ENCODE results near the gene VTI1A.
A peak's percentile ranks its signal among the peaks of the same experiment; 100 is the strongest.
"Not testable (repeated sequence)": the region's sequence is repeated elsewhere in the genome, so short reads cannot be mapped to it uniquely, and the experiment has no call there.

VTI1A gene

GRCh38 chr10:112434988-112435619 lies 11.9 kb upstream of the VTI1A start:
- peaks cover 4% of the 10 kb centered on the region for H3K4me1 Mint-ChIP-seq (ENCODE audit: low read depth)
- H3K27me3 Mint-ChIP-seq: no peaks in the 10 kb centered on the region
- peaks cover 5% of the 10 kb centered on the region for H3K36me3 Mint-ChIP-seq
- no peak overlapping the region for H3K4me3 Mint-ChIP-seq
- no peak overlapping the region for H3K27ac Mint-ChIP-seq
- no peaks in the 10 kb centered on the region for H3K9me3 Mint-ChIP-seq (ENCODE audit: low read depth)

GRCh38 chr10:112438356-112438755 lies 8.7 kb upstream of the VTI1A start:
- H3K27me3 Mint-ChIP-seq: no peaks in the 10 kb centered on the region
- no peaks in the 10 kb centered on the region for H3K9me3 Mint-ChIP-seq (ENCODE audit: low read depth)
- H3K36me3 Mint-ChIP-seq: peaks cover 6% of the 10 kb centered on the region
- peaks cover 19% of the 10 kb centered on the region for H3K4me1 Mint-ChIP-seq (ENCODE audit: low read depth)
- no peak overlapping the region for H3K27ac Mint-ChIP-seq
- no peak overlapping the region for H3K4me3 Mint-ChIP-seq

- no peaks in the 10 kb centered on the region for H3K27me3 Mint-ChIP-seq
- no peak overlapping the region for H3K4me3 Mint-ChIP-seq
- H3K27ac Mint-ChIP-seq: peak overlapping the region; percentile 64
- peaks cover 2% of the 10 kb centered on the region for H3K36me3 Mint-ChIP-seq
- H3K9me3 Mint-ChIP-seq (ENCODE audit: low read depth): no peaks in the 10 kb centered on the region
- peaks cover 40% of the 10 kb centered on the region for H3K4me1 Mint-ChIP-seq (ENCODE audit: low read depth)
These were observed 5.5 kb upstream of the VTI1A start for GRCh38 chr10:112441520-112441919.

GRCh38 chr10:112442063-112442462 lies 5.0 kb upstream of the VTI1A start:
- Mint-ChIP-seq H3K9me3 (ENCODE audit: low read depth) (no peaks in the 10 kb centered on the region), H3K27me3 (no peaks in the 10 kb centered on the region), H3K36me3 (peaks cover 2% of the 10 kb centered on the region), H3K4me1 (ENCODE audit: low read depth) (peaks cover 40% of the 10 kb centered on the region), H3K4me3 (no peak overlapping the region), H3K27ac (peak overlapping the region; percentile 64)

- peaks cover 67% of the 10 kb centered on the region for H3K4me1 Mint-ChIP-seq (ENCODE audit: low read depth)
- H3K9me3 Mint-ChIP-seq (ENCODE audit: low read depth): no peaks in the 10 kb centered on the region
- H3K4me3 Mint-ChIP-seq: peak overlapping the region; percentile 96
- H3K36me3 Mint-ChIP-seq: peaks cover 4% of the 10 kb centered on the region
- no peaks in the 10 kb centered on the region for H3K27me3 Mint-ChIP-seq
- H3K27ac Mint-ChIP-seq: peak overlapping the region; percentile 95
These were observed 760 bp upstream of the VTI1A start for GRCh38 chr10:112446055-112446854.

GRCh38 chr10:112447620-112447928 lies 559 bp downstream of the VTI1A start:
- no peaks in the 10 kb centered on the region for H3K27me3 Mint-ChIP-seq
- peak overlapping the region; percentile 96 for H3K4me3 Mint-ChIP-seq
- peak overlapping the region; percentile 95 for H3K27ac Mint-ChIP-seq
- no peaks in the 10 kb centered on the region for H3K9me3 Mint-ChIP-seq (ENCODE audit: low read depth)
- H3K4me1 Mint-ChIP-seq (ENCODE audit: low read depth): peaks cover 63% of the 10 kb centered on the region
- H3K36me3 Mint-ChIP-seq: peaks cover 6% of the 10 kb centered on the region

- H3K4me1 Mint-ChIP-seq (ENCODE audit: low read depth): peaks cover 63% of the 10 kb centered on the region
- peaks cover 6% of the 10 kb centered on the region for H3K36me3 Mint-ChIP-seq
- no peaks in the 10 kb centered on the region for H3K9me3 Mint-ChIP-seq (ENCODE audit: low read depth)
- H3K4me3 Mint-ChIP-seq: peak overlapping the region; percentile 96
- H3K27ac Mint-ChIP-seq: no peak overlapping the region
- H3K27me3 Mint-ChIP-seq: no peaks in the 10 kb centered on the region
These were observed 1.9 kb downstream of the VTI1A start for GRCh38 chr10:112448888-112449287.

- Mint-ChIP-seq H3K36me3 (peaks cover 4% of the 10 kb centered on the region), H3K4me3 (peak overlapping the region; percentile 18), H3K4me1 (ENCODE audit: low read depth) (peaks cover 49% of the 10 kb centered on the region), H3K27me3 (no peaks in the 10 kb centered on the region), H3K9me3 (ENCODE audit: low read depth) (no peaks in the 10 kb centered on the region), H3K27ac (peak overlapping the region; percentile 92)
These were observed 8.1 kb downstream of the VTI1A start for GRCh38 chr10:112454910-112455779.

GRCh38 chr10:112456533-112456932 lies 9.5 kb downstream of the VTI1A start:
- H3K36me3 Mint-ChIP-seq: peaks cover 5% of the 10 kb centered on the region
- H3K27ac Mint-ChIP-seq: no peak overlapping the region
- peaks cover 43% of the 10 kb centered on the region for H3K4me1 Mint-ChIP-seq (ENCODE audit: low read depth)
- H3K4me3 Mint-ChIP-seq: no peak overlapping the region
- H3K27me3 Mint-ChIP-seq: no peaks in the 10 kb centered on the region
- no peaks in the 10 kb centered on the region for H3K9me3 Mint-ChIP-seq (ENCODE audit: low read depth)

GRCh38 chr10:112460366-112460765 lies 13.4 kb downstream of the VTI1A start:
- Mint-ChIP-seq H3K9me3 (ENCODE audit: low read depth) (no peaks in the 10 kb centered on the region), H3K36me3 (peaks cover 18% of the 10 kb centered on the region), H3K4me3 (no peak overlapping the region), H3K27me3 (no peaks in the 10 kb centered on the region), H3K27ac (no peak overlapping the region), H3K4me1 (ENCODE audit: low read depth) (peaks cover 30% of the 10 kb centered on the region)

- H3K4me3 Mint-ChIP-seq: no peak overlapping the region
- peaks cover 28% of the 10 kb centered on the region for H3K4me1 Mint-ChIP-seq (ENCODE audit: low read depth)
- H3K27ac Mint-ChIP-seq: peak overlapping the region; percentile 92
- H3K9me3 Mint-ChIP-seq (ENCODE audit: low read depth): no peaks in the 10 kb centered on the region
- no peaks in the 10 kb centered on the region for H3K27me3 Mint-ChIP-seq
- H3K36me3 Mint-ChIP-seq: peaks cover 20% of the 10 kb centered on the region
These were observed 14.2 kb downstream of the VTI1A start for GRCh38 chr10:112461029-112461887.

- H3K36me3 Mint-ChIP-seq: peaks cover 24% of the 10 kb centered on the region
- H3K27me3 Mint-ChIP-seq; H3K9me3 Mint-ChIP-seq (ENCODE audit: low read depth); H3K27ac Mint-ChIP-seq; H3K4me3 Mint-ChIP-seq: not testable (repeated sequence)
- peaks cover 18% of the 10 kb centered on the region for H3K4me1 Mint-ChIP-seq (ENCODE audit: low read depth)
These were observed 17.1 kb downstream of the VTI1A start for GRCh38 chr10:112464074-112464473.

- Mint-ChIP-seq H3K4me1 (ENCODE audit: low read depth) (peaks cover 17% of the 10 kb centered on the region), H3K27ac (peak overlapping the region; percentile 22), H3K27me3 (no peaks in the 10 kb centered on the region), H3K36me3 (peaks cover 24% of the 10 kb centered on the region), H3K4me3 (no peak overlapping the region), H3K9me3 (ENCODE audit: low read depth) (no peaks in the 10 kb centered on the region)
These were observed 18.4 kb downstream of the VTI1A start for GRCh38 chr10:112465299-112465883.

GRCh38 chr10:112466802-112467201 lies 19.8 kb downstream of the VTI1A start:
- H3K9me3 Mint-ChIP-seq (ENCODE audit: low read depth): no peaks in the 10 kb centered on the region
- no peak overlapping the region for H3K4me3 Mint-ChIP-seq
- no peak overlapping the region for H3K27ac Mint-ChIP-seq
- H3K4me1 Mint-ChIP-seq (ENCODE audit: low read depth): peaks cover 11% of the 10 kb centered on the region
- peaks cover 17% of the 10 kb centered on the region for H3K36me3 Mint-ChIP-seq
- no peaks in the 10 kb centered on the region for H3K27me3 Mint-ChIP-seq

All from activated naive CD8-positive, alpha-beta T cell (primary cell).